ENCODE measurements around the gene CUEDC2.

CUEDC2 gene

GRCh38 chr10:102376901-102377300 lies 55.5 kb downstream of the CUEDC2 start:
- DNase-seq (ENCODE audit: low spot score in 2 of 2) (no peak), ATAC-seq (ENCODE audit: low read depth) (no peak)
- Mint-ChIP-seq H3K9me3 (no peaks in the 10 kb centered on the region), H3K27ac (no peak overlapping the region), H3K27me3 (no peaks in the 10 kb centered on the region), H3K36me3 (peaks cover 33% of the 10 kb centered on the region), H3K4me1 (no peaks in the 10 kb centered on the region), H3K4me3 (no peak overlapping the region)

- Mint-ChIP-seq H3K27me3 (no peaks in the 10 kb centered on the region), H3K4me3 (no peak overlapping the region), H3K27ac (no peak overlapping the region), H3K4me1 (no peaks in the 10 kb centered on the region), H3K36me3 (peaks cover 38% of the 10 kb centered on the region), H3K9me3 (no peaks in the 10 kb centered on the region)
- ATAC-seq (ENCODE audit: low read depth), result no peak
- no peak for DNase-seq (ENCODE audit: low spot score in 2 of 2)
Observed at GRCh38 chr10:102375867-102376266, 56.5 kb downstream of the CUEDC2 start.

DNA sequence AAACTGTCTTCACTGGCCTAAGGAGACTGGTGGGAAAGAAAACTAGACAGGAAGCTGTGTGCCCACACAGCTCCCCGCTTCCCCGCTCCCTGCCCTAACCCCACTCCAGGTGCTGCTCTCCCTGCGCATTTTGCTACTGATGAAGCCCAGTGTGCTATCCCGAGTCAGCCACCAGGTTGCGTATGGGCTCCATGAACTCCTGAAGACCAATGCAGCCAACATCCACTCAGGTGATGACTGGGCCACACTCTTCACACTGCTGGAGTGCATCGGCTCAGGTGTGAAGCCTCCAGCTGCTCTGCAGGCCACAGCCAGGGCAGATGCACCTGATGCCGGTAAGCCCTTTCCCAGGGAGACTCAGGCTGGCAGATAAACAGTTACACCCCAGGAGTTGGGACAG lies 57.1 kb downstream of the CUEDC2 start:
- H3K4me3 Mint-ChIP-seq, result no peak overlapping the region
- no peak overlapping the region for H3K27ac Mint-ChIP-seq
- H3K36me3 Mint-ChIP-seq, result peaks cover 42% of the 10 kb centered on the region
- ATAC-seq (ENCODE audit: low read depth) (peak; percentile 27), DNase-seq (ENCODE audit: low spot score in 2 of 2) (no peak)
- H3K9me3 Mint-ChIP-seq, result no peaks in the 10 kb centered on the region
- no peaks in the 10 kb centered on the region for H3K4me1 Mint-ChIP-seq
- H3K27me3 Mint-ChIP-seq, result no peaks in the 10 kb centered on the region

All from memory B cell (primary cell).